ENCODE data around the gene ITGB1BP1. TPM values are rescaled to one million over a fixed set of nuclear protein-coding genes. Genes with fewer than 3 reads are reported as not detected.

Gene ITGB1BP1
- total RNA-seq, 1 donor from 2014 or later = 17.3 TPM

DNA sequence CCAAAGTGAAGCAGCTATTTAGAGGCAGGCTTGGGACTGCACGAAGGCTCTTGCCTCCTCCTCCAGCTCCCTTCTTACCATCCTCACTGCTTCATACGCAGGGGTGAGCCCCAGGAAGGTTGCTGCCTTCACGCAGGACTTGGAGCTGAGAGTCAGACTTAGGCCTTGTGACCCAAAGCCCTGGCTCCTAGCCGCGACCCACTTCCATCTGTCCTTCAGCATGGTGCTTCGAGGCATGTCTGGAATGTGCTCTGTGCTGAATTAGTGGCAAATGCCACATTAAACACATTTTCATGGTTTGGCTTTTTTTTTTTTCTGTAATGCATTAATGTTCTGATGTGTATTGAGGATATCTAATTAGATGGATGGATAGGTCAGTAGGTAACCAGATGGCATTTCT lies 37.5 kb downstream of the ITGB1BP1 start:
- peaks cover 39% of the 10 kb centered on the region for H3K36me3 Mint-ChIP-seq

DNA sequence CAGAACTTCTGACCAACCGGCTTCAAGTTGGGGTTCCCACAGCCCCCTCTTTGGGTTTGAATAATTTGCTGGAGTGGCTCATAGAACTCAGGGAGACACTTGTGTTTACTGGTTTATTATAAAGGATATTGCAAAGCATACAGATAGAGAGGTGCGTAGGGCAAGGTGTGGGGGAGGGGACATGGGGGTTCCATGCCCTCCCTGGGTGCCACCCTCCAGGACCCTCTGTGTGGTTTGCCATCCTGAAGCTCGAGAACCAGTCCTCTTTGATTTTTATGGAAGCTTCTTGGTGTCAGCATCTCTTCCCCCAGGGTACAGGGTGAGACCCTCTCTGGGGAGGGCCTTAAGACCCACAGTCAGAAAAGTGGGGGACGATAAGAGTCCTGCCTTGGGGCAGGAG lies 38.8 kb downstream of the ITGB1BP1 start:
- H3K27me3 Mint-ChIP-seq (ENCODE audit: insufficient read depth, low read depth) = peaks cover 4% of the 10 kb centered on the region
- DNase-seq (ENCODE audit: low spot score) = no peak
- no peaks in the 10 kb centered on the region for H3K36me3 ChIP-seq
- H3K79me2 ChIP-seq (ENCODE audit: low read depth) = no peaks in the 10 kb centered on the region
- no peaks in the 10 kb centered on the region for H3K9me3 Mint-ChIP-seq
- H4K20me1 ChIP-seq (ENCODE audit: low read depth) = no peaks in the 10 kb centered on the region
- TF ChIP-seq EZH2 (IDR thresholded peaks at IDR 0.05) (no peak), EZH2phosphoT487 (IDR thresholded peaks at IDR 0.05) (no peak)
- TF ChIP-seq, protein P1, sequence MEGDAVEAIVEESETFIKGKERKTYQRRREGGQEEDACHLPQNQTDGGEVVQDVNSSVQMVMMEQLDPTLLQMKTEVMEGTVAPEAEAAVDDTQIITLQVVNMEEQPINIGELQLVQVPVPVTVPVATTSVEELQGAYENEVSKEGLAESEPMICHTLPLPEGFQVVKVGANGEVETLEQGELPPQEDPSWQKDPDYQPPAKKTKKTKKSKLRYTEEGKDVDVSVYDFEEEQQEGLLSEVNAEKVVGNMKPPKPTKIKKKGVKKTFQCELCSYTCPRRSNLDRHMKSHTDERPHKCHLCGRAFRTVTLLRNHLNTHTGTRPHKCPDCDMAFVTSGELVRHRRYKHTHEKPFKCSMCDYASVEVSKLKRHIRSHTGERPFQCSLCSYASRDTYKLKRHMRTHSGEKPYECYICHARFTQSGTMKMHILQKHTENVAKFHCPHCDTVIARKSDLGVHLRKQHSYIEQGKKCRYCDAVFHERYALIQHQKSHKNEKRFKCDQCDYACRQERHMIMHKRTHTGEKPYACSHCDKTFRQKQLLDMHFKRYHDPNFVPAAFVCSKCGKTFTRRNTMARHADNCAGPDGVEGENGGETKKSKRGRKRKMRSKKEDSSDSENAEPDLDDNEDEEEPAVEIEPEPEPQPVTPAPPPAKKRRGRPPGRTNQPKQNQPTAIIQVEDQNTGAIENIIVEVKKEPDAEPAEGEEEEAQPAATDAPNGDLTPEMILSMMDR (IDR thresholded peaks at IDR 0.05) = no peak
- no peak overlapping the region for H3K27ac ChIP-seq
- no peak overlapping the region for H3K4me2 ChIP-seq
- H2AFZ ChIP-seq (replicated peaks) = no peak overlapping the region
- no peak overlapping the region for H3K9ac ChIP-seq
- no peaks in the 10 kb centered on the region for H3K9me3 ChIP-seq (ENCODE audit: low read depth)
- H3K27me3 ChIP-seq = no peaks in the 10 kb centered on the region
- no peaks in the 10 kb centered on the region for H3F3A ChIP-seq (ENCODE audit: low read depth)
- H3K4me1 Mint-ChIP-seq = no peaks in the 10 kb centered on the region
- H3K4me3 Mint-ChIP-seq = no peak overlapping the region
- H3K36me3 Mint-ChIP-seq = peaks cover 35% of the 10 kb centered on the region
- no peaks in the 10 kb centered on the region for H3K4me1 ChIP-seq
- no peak overlapping the region for H3K4me3 ChIP-seq
- H3K27ac Mint-ChIP-seq = no peak overlapping the region

More for the DNA sequence above, 37.5 kb downstream of the ITGB1BP1 start:
- no peak overlapping the region for H2AFZ ChIP-seq (replicated peaks)
- peaks cover 5% of the 10 kb centered on the region for H3K4me1 Mint-ChIP-seq
- no peaks in the 10 kb centered on the region for H3K27me3 ChIP-seq
- H3K4me1 ChIP-seq = no peaks in the 10 kb centered on the region
- H3K27ac Mint-ChIP-seq = no peak overlapping the region
- no peak overlapping the region for H3K4me2 ChIP-seq
- no peak overlapping the region for H3K9ac ChIP-seq
- H3F3A ChIP-seq (ENCODE audit: low read depth) = no peaks in the 10 kb centered on the region
- no peaks in the 10 kb centered on the region for H3K79me2 ChIP-seq (ENCODE audit: low read depth)
- no peaks in the 10 kb centered on the region for H3K9me3 ChIP-seq (ENCODE audit: low read depth)
- H3K9me3 Mint-ChIP-seq = no peaks in the 10 kb centered on the region
- TF ChIP-seq EZH2 (IDR thresholded peaks at IDR 0.05) (no peak), EZH2phosphoT487 (IDR thresholded peaks at IDR 0.05) (no peak)
- TF ChIP-seq, protein P1 (IDR thresholded peaks at IDR 0.05) = no peak
- no peak overlapping the region for H3K4me3 Mint-ChIP-seq
- H3K27ac ChIP-seq = no peak overlapping the region
- no peak overlapping the region for H3K4me3 ChIP-seq
- peaks cover 4% of the 10 kb centered on the region for H3K27me3 Mint-ChIP-seq (ENCODE audit: insufficient read depth, low read depth)
- no peaks in the 10 kb centered on the region for H4K20me1 ChIP-seq (ENCODE audit: low read depth)
- DNase-seq (ENCODE audit: low spot score) = no peak
- no peaks in the 10 kb centered on the region for H3K36me3 ChIP-seq

DNA sequence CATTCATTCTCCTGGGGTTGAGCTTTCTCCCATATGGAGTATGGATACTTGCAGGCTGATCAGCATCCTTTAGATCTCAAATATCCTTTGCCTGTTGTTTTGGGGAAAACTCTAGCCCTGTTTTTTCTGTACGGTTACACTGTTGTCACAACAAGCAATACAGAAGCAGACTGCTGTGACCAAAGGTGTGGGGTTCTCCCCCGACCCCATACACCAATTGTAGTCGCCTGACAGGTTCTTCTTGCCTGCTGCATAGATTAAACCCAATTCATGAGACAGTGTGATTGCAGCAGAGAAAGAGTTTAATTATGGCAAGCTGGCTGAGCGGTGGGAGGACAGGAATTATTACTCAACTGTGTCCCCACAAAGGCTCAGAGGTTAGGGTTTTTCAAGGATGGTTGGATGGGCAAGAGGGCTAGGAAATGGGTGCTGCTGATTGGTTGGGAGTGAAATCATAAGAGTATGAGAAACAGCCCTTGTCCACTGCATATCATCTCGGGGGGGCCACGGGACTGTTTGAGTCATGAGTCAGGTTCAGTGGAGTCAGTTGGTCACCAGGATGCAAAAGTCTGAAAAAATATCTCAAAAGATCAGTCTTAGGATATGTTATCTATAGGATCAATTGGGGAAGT lies 40.6 kb downstream of the ITGB1BP1 start:
- Histone ChIP-seq H3F3A (ENCODE audit: low read depth) (no peaks in the 10 kb centered on the region), H3K27me3 (no peaks in the 10 kb centered on the region), H3K9ac (no peak overlapping the region), H3K79me2 (ENCODE audit: low read depth) (no peaks in the 10 kb centered on the region), H3K4me2 (no peak overlapping the region), H3K4me1 (no peaks in the 10 kb centered on the region), H3K27ac (no peak overlapping the region), H3K9me3 (ENCODE audit: low read depth) (no peaks in the 10 kb centered on the region), H3K4me3 (no peak overlapping the region), H2AFZ (replicated peaks) (no peak overlapping the region), H4K20me1 (ENCODE audit: low read depth) (no peaks in the 10 kb centered on the region), H3K36me3 (no peaks in the 10 kb centered on the region)
- no peak for DNase-seq (ENCODE audit: low spot score)
- Mint-ChIP-seq H3K9me3 (no peaks in the 10 kb centered on the region), H3K4me1 (no peaks in the 10 kb centered on the region), H3K36me3 (peaks cover 30% of the 10 kb centered on the region), H3K27me3 (ENCODE audit: insufficient read depth, low read depth) (peaks cover 3% of the 10 kb centered on the region), H3K4me3 (no peak overlapping the region), H3K27ac (peak overlapping the region; percentile 57)
- TF ChIP-seq EZH2 (IDR thresholded peaks at IDR 0.05) (no peak), EZH2phosphoT487 (IDR thresholded peaks at IDR 0.05) (no peak)
- TF ChIP-seq, protein P1 (IDR thresholded peaks at IDR 0.05) = no peak

Measured in neural progenitor cell (in vitro differentiated cells).